ENCODE data around the gene HTR4. TPM values are rescaled to one million over a fixed set of nuclear protein-coding genes. Genes with fewer than 3 reads are reported as not detected.

The HTR4 gene
- total and polyA plus RNA-seq, 2 of the 4 experiments (the other 2 are of a cell fraction) = not detected

DNA sequence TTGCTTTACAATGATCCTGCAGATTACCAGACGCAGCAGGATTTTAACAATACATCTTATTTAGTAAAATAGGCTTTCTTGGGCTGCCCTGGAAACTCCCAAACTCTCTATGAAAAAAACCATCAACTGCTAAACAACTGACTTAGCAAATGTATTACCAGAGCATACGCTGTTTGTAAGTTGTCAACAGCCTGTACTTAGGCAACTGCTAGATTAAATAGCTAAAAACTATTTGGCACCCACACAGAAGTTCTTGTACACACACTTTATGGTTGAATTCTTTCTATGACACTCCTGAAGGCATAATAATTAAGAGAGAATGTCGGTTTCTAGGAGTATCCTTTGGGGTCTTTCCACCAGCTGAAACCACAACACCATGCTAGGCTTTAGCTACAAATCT is 146.7 kb downstream of the HTR4 start:
- Histone ChIP-seq H2AFZ (replicated peaks; ENCODE audit: low read length, poor library complexity) (no peak overlapping the region), H3K27ac (ENCODE audit: insufficient read depth, low read length) (no peak overlapping the region), H2BK20ac (ENCODE audit: low read depth, low read length) (no peak overlapping the region), H3K4me3 (ENCODE audit: insufficient read depth, low read depth, low read length) (no peak overlapping the region), H4K20me1 (ENCODE audit: insufficient read depth, low read length) (no peaks in the 10 kb centered on the region), H3K27me3 (ENCODE audit: control insufficient read depth, insufficient read depth, low read length) (no peaks in the 10 kb centered on the region), H3K36me3 (ENCODE audit: control insufficient read depth, insufficient read depth, low read length) (no peaks in the 10 kb centered on the region), H2BK120ac (ENCODE audit: low read depth, low read length) (no peak overlapping the region), H3K56ac (ENCODE audit: extremely low read depth, insufficient read depth, low read length) (no peak overlapping the region), H2BK5ac (ENCODE audit: low read depth, low read length, poor library complexity, severe bottlenecking) (no peak overlapping the region), H3K18ac (ENCODE audit: low read depth, low read length) (no peak overlapping the region), H4K91ac (ENCODE audit: insufficient read depth, low read depth, low read length) (no peak overlapping the region), H3K9me3 (ENCODE audit: control insufficient read depth, insufficient read depth, low read length) (no peaks in the 10 kb centered on the region), H2AK5ac (ENCODE audit: low read depth, low read length) (no peak overlapping the region), H3K9ac (ENCODE audit: low read depth, low read length) (no peak overlapping the region), H2BK15ac (ENCODE audit: low read depth, low read length) (no peak overlapping the region), H3K9me1 (ENCODE audit: insufficient read depth, low read length) (no peaks in the 10 kb centered on the region), H4K8ac (ENCODE audit: low read depth in 2 of 2, low read length in 2 of 2) (no peak overlapping the region), H3K4ac (ENCODE audit: low read depth, low read length) (no peak overlapping the region), H3K4me2 (ENCODE audit: low read depth, low read length) (no peak overlapping the region), H4K5ac (ENCODE audit: low read depth, low read length) (no peak overlapping the region), H3K79me1 (ENCODE audit: low read depth in 1 of 2, low read length in 2 of 2) (no peaks in the 10 kb centered on the region), H2AK9ac (replicated peaks; ENCODE audit: low read depth, low read length, poor library complexity) (no peak overlapping the region), H3K4me1 (ENCODE audit: control insufficient read depth, insufficient read depth, low read length) (no peaks in the 10 kb centered on the region), H3K23ac (ENCODE audit: low read depth, low read length) (no peak overlapping the region), H3K14ac (replicated peaks; ENCODE audit: low read depth, low read length) (no peak overlapping the region)
- TF ChIP-seq, protein P1, sequence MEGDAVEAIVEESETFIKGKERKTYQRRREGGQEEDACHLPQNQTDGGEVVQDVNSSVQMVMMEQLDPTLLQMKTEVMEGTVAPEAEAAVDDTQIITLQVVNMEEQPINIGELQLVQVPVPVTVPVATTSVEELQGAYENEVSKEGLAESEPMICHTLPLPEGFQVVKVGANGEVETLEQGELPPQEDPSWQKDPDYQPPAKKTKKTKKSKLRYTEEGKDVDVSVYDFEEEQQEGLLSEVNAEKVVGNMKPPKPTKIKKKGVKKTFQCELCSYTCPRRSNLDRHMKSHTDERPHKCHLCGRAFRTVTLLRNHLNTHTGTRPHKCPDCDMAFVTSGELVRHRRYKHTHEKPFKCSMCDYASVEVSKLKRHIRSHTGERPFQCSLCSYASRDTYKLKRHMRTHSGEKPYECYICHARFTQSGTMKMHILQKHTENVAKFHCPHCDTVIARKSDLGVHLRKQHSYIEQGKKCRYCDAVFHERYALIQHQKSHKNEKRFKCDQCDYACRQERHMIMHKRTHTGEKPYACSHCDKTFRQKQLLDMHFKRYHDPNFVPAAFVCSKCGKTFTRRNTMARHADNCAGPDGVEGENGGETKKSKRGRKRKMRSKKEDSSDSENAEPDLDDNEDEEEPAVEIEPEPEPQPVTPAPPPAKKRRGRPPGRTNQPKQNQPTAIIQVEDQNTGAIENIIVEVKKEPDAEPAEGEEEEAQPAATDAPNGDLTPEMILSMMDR (conservative IDR thresholded peaks at IDR 0.05; ENCODE audit: low read depth, low read length) = no peak
- no peak for TF ChIP-seq SMC3 (IDR thresholded peaks at IDR 0.05; ENCODE audit: low read depth, low read length)
- TF ChIP-seq CHD1 (IDR thresholded peaks at IDR 0.05; ENCODE audit: low read depth, low read length) = no peak
- no peak for TF ChIP-seq RFX5 (IDR thresholded peaks at IDR 0.05; ENCODE audit: low read depth, low read length)
- TF ChIP-seq POLR2A (IDR thresholded peaks at IDR 0.05; ENCODE audit: low read depth, low read length) = no peak
- no peak for TF ChIP-seq NFE2L2 (IDR thresholded peaks at IDR 0.05; ENCODE audit: low read depth, low read length)
- TF ChIP-seq, protein P2, sequence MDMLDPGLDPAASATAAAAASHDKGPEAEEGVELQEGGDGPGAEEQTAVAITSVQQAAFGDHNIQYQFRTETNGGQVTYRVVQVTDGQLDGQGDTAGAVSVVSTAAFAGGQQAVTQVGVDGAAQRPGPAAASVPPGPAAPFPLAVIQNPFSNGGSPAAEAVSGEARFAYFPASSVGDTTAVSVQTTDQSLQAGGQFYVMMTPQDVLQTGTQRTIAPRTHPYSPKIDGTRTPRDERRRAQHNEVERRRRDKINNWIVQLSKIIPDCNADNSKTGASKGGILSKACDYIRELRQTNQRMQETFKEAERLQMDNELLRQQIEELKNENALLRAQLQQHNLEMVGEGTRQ (IDR thresholded peaks at IDR 0.05; ENCODE audit: low read depth, low read length) = no peak
- no peak for TF ChIP-seq RAD21 (IDR thresholded peaks at IDR 0.05; ENCODE audit: low read length)
- TF ChIP-seq MAZ (IDR thresholded peaks at IDR 0.05; ENCODE audit: borderline replicate concordance, low read depth, low read length) = no peak
- TF ChIP-seq BHLHE40 (IDR thresholded peaks at IDR 0.05; ENCODE audit: low read depth, low read length) = no peak
- no peak for TF ChIP-seq MXI1 (IDR thresholded peaks at IDR 0.05; ENCODE audit: borderline replicate concordance, low read depth, low read length)
- no peak for TF ChIP-seq FOS (IDR thresholded peaks at IDR 0.05; ENCODE audit: low read depth, low read length)
- TF ChIP-seq, protein P3, sequence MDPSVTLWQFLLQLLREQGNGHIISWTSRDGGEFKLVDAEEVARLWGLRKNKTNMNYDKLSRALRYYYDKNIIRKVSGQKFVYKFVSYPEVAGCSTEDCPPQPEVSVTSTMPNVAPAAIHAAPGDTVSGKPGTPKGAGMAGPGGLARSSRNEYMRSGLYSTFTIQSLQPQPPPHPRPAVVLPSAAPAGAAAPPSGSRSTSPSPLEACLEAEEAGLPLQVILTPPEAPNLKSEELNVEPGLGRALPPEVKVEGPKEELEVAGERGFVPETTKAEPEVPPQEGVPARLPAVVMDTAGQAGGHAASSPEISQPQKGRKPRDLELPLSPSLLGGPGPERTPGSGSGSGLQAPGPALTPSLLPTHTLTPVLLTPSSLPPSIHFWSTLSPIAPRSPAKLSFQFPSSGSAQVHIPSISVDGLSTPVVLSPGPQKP (IDR thresholded peaks at IDR 0.05; ENCODE audit: borderline replicate concordance, low read depth, low read length) = no peak
- TF ChIP-seq RCOR1 (IDR thresholded peaks at IDR 0.05; ENCODE audit: insufficient replicate concordance, low read length) = no peak
- no peak for TF ChIP-seq CEBPB (IDR thresholded peaks at IDR 0.05; ENCODE audit: low read depth, low read length)
- WGBS, 2 experiments (ENCODE audit: extremely low coverage in 2 of 2, insufficient read length in 1 of 2) = no CpG with 5 or more reads among the region's 3 CpGs
- ChIA-PET POLR2A (ENCODE audit: unreplicated experiment) (no interaction called here), CTCF (no interaction called here)
- in situ Hi-C loops (cut with MboI; ENCODE audit: low sequenced_read_pairs) (no loop called here), dilution Hi-C loops (cut with HindIII; ENCODE audit: low sequenced_read_pairs, unreplicated experiment) (no loop called here), intact Hi-C loops (cut with micrococcal nuclease) (no loop called here)
- no peak for DNase-seq
- ATAC-seq (ENCODE audit: low read depth) = no peak
- BruUV-seq (replicated peaks) = no TSS peak

All from IMR-90 (cell line).